OCI-M2 (cell line): Measurements from ENCODE around the gene NACC1.

Experiments
- DNase-seq: peaks from one replicate; lab custom pipeline; 2025; ENCODE audit not compliant: unreplicated experiment; lab: John Stamatoyannopoulos, UW

The NACC1 gene

GRCh38 chr19:13099073-13099999 lies 18.7 kb upstream of the NACC1 start:
- DNase-seq = no peak

- no peak for DNase-seq
These were observed 18.0 kb upstream of the NACC1 start for GRCh38 chr19:13100031-13100588.

GRCh38 chr19:13100841-13101589 lies 17.0 kb upstream of the NACC1 start:
- no peak for DNase-seq

- no peak for DNase-seq
These were observed 16.3 kb upstream of the NACC1 start for GRCh38 chr19:13101590-13102415.

- no peak for DNase-seq
These were observed 15.7 kb upstream of the NACC1 start for GRCh38 chr19:13102416-13102665.

GRCh38 chr19:13102666-13103580 lies 15.1 kb upstream of the NACC1 start, which contains the start of gene LYL1:
Gene LYL1 (minus strand): TSS chr19:13102858. CDS start chr19:13101171, 1,687 bp downstream.
- no peak for DNase-seq

- DNase-seq = no peak
These were observed 14.3 kb upstream of the NACC1 start for GRCh38 chr19:13103581-13104359.

GRCh38 chr19:13104360-13104847 lies 13.7 kb upstream of the NACC1 start:
- DNase-seq = no peak

GRCh38 chr19:13104848-13105711 lies 13.0 kb upstream of the NACC1 start:
- no peak for DNase-seq

GRCh38 chr19:13109361-13110098 lies 8.5 kb upstream of the NACC1 start:
- DNase-seq = no peak

GRCh38 chr19:13110099-13110610 lies 7.9 kb upstream of the NACC1 start:
- no peak for DNase-seq

- DNase-seq = no peak
These were observed 5.5 kb upstream of the NACC1 start for GRCh38 chr19:13112555-13112954.

GRCh38 chr19:13115936-13116281 lies 2.2 kb upstream of the NACC1 start:
- no peak for DNase-seq

- DNase-seq = peak; percentile 82
These were observed 1.5 kb upstream of the NACC1 start, which contains the start of gene TRMT1 for GRCh38 chr19:13116282-13117175. Gene TRMT1 (minus strand): TSS chr19:13116740. CDS start chr19:13116399, 341 bp downstream.

- DNase-seq = no peak
These were observed 790 bp upstream of the NACC1 start for GRCh38 chr19:13117176-13117771.
